ENCODE data around the gene HOOK2. TPM values are rescaled to one million over a fixed set of nuclear protein-coding genes. Genes with fewer than 3 reads are reported as not detected.

The HOOK2 gene
- total RNA-seq, 1 donor = 21.7 TPM

DNA sequence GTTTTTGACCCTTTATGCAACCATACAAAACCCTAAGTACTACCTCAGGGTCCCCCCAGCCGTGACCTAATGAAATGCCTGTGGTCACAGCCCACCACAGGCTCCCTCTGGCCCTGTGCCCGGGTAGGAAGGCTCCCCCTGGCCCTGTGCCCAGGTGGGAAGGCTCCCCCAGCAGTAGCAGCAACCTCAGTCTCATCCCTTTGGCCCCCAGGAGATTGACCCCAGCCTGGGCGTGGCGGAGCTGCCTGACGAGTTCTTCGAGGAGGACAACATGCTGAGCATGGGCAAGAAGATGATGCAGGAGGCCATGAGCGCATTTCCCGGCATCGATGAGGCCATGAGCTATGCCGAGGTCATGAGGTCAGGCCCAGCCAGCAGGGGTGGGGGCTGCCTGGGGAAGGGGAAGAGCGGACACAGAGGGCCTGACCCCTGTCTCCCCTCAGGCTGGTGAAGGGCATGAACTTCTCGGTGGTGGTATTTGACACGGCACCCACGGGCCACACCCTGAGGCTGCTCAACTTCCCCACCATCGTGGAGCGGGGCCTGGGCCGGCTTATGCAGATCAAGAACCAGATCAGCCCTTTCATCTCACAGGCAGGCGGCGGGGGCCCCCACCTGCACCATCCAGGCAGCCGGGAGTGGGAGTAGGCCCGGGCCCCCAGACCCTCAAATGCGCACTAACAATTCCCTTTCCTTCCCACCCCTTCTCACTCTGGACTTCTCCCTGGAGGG lies 30.0 kb downstream of the HOOK2 start:
- peaks cover 4% of the 10 kb centered on the region for H3K27me3 ChIP-seq (ENCODE audit: insufficient read depth, low read length)
- peaks cover 9% of the 10 kb centered on the region for H3K4me1 ChIP-seq (ENCODE audit: insufficient read depth, low read length)
- DNase-seq (ENCODE audit: insufficient read length, low spot score, missing footprints) = peak; percentile 55
- no peaks in the 10 kb centered on the region for H4K20me1 ChIP-seq (ENCODE audit: insufficient read depth, low read length)
- no peak overlapping the region for H2AFZ ChIP-seq (ENCODE audit: low read length)
- no peak overlapping the region for H3K4me3 ChIP-seq (ENCODE audit: insufficient read depth, low read length)
- H3K4me2 ChIP-seq (ENCODE audit: insufficient read depth, low read length) = no peak overlapping the region
- H3K27ac ChIP-seq (ENCODE audit: low read depth, low read length) = no peak overlapping the region
- no peaks in the 10 kb centered on the region for H3K79me2 ChIP-seq (ENCODE audit: insufficient read depth, low read length)
- no peaks in the 10 kb centered on the region for H3K9me3 ChIP-seq (ENCODE audit: low read depth, low read length)
- H3K36me3 ChIP-seq (ENCODE audit: insufficient read depth, low read length) = peaks cover 22% of the 10 kb centered on the region
- TF ChIP-seq, protein P1, sequence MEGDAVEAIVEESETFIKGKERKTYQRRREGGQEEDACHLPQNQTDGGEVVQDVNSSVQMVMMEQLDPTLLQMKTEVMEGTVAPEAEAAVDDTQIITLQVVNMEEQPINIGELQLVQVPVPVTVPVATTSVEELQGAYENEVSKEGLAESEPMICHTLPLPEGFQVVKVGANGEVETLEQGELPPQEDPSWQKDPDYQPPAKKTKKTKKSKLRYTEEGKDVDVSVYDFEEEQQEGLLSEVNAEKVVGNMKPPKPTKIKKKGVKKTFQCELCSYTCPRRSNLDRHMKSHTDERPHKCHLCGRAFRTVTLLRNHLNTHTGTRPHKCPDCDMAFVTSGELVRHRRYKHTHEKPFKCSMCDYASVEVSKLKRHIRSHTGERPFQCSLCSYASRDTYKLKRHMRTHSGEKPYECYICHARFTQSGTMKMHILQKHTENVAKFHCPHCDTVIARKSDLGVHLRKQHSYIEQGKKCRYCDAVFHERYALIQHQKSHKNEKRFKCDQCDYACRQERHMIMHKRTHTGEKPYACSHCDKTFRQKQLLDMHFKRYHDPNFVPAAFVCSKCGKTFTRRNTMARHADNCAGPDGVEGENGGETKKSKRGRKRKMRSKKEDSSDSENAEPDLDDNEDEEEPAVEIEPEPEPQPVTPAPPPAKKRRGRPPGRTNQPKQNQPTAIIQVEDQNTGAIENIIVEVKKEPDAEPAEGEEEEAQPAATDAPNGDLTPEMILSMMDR (IDR thresholded peaks at IDR 0.05; ENCODE audit: extremely low read depth, low read depth, low read length) = no peak

DNA sequence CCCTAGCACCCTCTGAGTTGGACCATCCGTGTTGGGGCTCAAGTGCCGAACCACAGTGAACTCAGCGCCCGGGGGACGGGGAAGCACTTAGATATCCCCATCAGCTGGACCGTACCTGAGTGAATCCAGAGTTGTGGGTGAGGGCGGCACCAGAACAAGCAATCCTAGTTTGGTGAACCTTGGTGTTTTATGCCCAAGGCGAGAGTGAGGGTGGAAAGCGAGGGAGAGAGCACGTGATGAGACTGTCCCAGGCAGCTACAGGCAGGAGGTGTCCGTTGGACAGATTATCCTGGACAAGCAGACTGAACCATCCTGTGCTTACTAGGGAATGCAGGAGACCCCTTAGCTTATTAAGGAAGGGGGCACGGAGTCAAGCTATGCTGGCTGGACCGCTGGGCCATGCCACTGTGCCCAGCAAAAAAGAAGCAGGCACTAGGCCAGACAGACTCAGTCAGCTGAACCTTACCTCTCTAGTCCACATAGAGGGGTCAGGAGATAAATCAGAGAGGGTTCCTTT lies 37.5 kb downstream of the HOOK2 start:
- Histone ChIP-seq H3K27me3 (ENCODE audit: insufficient read depth, low read length) (no peaks in the 10 kb centered on the region), H3K9me3 (ENCODE audit: low read depth, low read length) (no peaks in the 10 kb centered on the region), H3K36me3 (ENCODE audit: insufficient read depth, low read length) (peaks cover 10% of the 10 kb centered on the region), H3K4me1 (ENCODE audit: insufficient read depth, low read length) (peaks cover 25% of the 10 kb centered on the region), H4K20me1 (ENCODE audit: insufficient read depth, low read length) (peaks cover 10% of the 10 kb centered on the region), H3K27ac (ENCODE audit: low read depth, low read length) (peak overlapping the region; percentile 100), H3K4me2 (ENCODE audit: insufficient read depth, low read length) (peak overlapping the region; percentile 91), H2AFZ (ENCODE audit: low read length) (peak overlapping the region; percentile 97), H3K79me2 (ENCODE audit: insufficient read depth, low read length) (peaks cover 39% of the 10 kb centered on the region), H3K4me3 (ENCODE audit: insufficient read depth, low read length) (peak overlapping the region; percentile 97)
- TF ChIP-seq, protein P1 (IDR thresholded peaks at IDR 0.05; ENCODE audit: extremely low read depth, low read depth, low read length) = no peak
- DNase-seq (ENCODE audit: insufficient read length, low spot score, missing footprints) = peak; percentile 68

GRCh38 chr19:12736995-12737834 lies 38.1 kb downstream of the HOOK2 start, which contains the start of gene GET3:
TSS of gene GET3 (plus strand) at chr19:12737497. CDS start at chr19:12737506, 9 bp downstream.
- Histone ChIP-seq H3K9me3 (ENCODE audit: low read depth, low read length) (no peaks in the 10 kb centered on the region), H3K36me3 (ENCODE audit: insufficient read depth, low read length) (peaks cover 10% of the 10 kb centered on the region), H3K27me3 (ENCODE audit: insufficient read depth, low read length) (no peaks in the 10 kb centered on the region), H3K4me2 (ENCODE audit: insufficient read depth, low read length) (peak within 1 kb of the TSS; percentile 91), H4K20me1 (ENCODE audit: insufficient read depth, low read length) (peaks cover 16% of the 10 kb centered on the region), H3K4me3 (ENCODE audit: insufficient read depth, low read length) (peak within 1 kb of the TSS; percentile 97), H3K79me2 (ENCODE audit: insufficient read depth, low read length) (peaks cover 46% of the 10 kb centered on the region), H2AFZ (ENCODE audit: low read length) (peak within 1 kb of the TSS; percentile 97), H3K27ac (ENCODE audit: low read depth, low read length) (peak within 1 kb of the TSS; percentile 100), H3K4me1 (ENCODE audit: insufficient read depth, low read length) (peaks cover 28% of the 10 kb centered on the region)
- DNase-seq (ENCODE audit: insufficient read length, low spot score, missing footprints) = peak; percentile 100
- TF ChIP-seq, protein P1 (IDR thresholded peaks at IDR 0.05; ENCODE audit: extremely low read depth, low read depth, low read length) = no peak
